Endothelial cell of umbilical vein (primary cell): ENCODE measurements around the gene AFF1.

Experiments used
- POLR2A ChIP-seq: IDR thresholded peaks from 2 replicates; pipeline ENCODE4 v1.6.1; 2012; ENCODE audit warnings: low read depth, mild to moderate bottlenecking, control low read depth, low read length
- POLR2AphosphoS5 ChIP-seq: IDR thresholded peaks from 2 replicates; pipeline ENCODE4 v1.6.1; 2012; ENCODE audit warnings: low read depth, mild to moderate bottlenecking, control low read depth, low read length, moderate library complexity; ENCODE audit not compliant: insufficient read depth

- TF ChIP-seq POLR2AphosphoS5 (no peak), POLR2A (no peak)
Observed at GRCh38 chr4:87100168-87100567, 165.4 kb downstream of the AFF1 start.
